Adipocyte (in vitro differentiated cells): ENCODE measurements around the gene RHOH.

Source experiments
- DNase-seq: peaks from one replicate; pipeline ENCODE4 v3.0.0-alpha.2; 2015; ENCODE audit warnings: low read depth
- H3K27me3 ChIP-seq: replicated peaks from 2 replicates; pipeline ENCODE4 v1.7.0; 2013; ENCODE audit warnings: mild to moderate bottlenecking, low read length, moderate library complexity; ENCODE audit not compliant: control insufficient read depth, insufficient read depth
- H3K36me3 ChIP-seq: 2 replicates; pipeline ENCODE4 v1.7.0; 2013; ENCODE audit warnings: low read length, mild to moderate bottlenecking, moderate library complexity; ENCODE audit not compliant: control insufficient read depth, insufficient read depth, severe bottlenecking
- H3K4me1 ChIP-seq: 2 replicates; pipeline ENCODE4 v1.7.0; 2013; ENCODE audit warnings: mild to moderate bottlenecking, low read length, moderate library complexity; ENCODE audit not compliant: control insufficient read depth, insufficient read depth
- H3K4me3 ChIP-seq: 2 replicates; pipeline ENCODE4 v1.7.0; 2013; ENCODE audit warnings: mild to moderate bottlenecking, low read length, moderate library complexity
- H3K9ac ChIP-seq: 2 replicates; pipeline ENCODE4 v1.7.0; 2013; ENCODE audit warnings: mild to moderate bottlenecking, low read length, moderate library complexity
- H3K9me3 ChIP-seq: 2 replicates; pipeline ENCODE4 v1.7.0; 2013; ENCODE audit warnings: mild to moderate bottlenecking, low read length, moderate library complexity; ENCODE audit not compliant: control insufficient read depth

Gene RHOH

DNA sequence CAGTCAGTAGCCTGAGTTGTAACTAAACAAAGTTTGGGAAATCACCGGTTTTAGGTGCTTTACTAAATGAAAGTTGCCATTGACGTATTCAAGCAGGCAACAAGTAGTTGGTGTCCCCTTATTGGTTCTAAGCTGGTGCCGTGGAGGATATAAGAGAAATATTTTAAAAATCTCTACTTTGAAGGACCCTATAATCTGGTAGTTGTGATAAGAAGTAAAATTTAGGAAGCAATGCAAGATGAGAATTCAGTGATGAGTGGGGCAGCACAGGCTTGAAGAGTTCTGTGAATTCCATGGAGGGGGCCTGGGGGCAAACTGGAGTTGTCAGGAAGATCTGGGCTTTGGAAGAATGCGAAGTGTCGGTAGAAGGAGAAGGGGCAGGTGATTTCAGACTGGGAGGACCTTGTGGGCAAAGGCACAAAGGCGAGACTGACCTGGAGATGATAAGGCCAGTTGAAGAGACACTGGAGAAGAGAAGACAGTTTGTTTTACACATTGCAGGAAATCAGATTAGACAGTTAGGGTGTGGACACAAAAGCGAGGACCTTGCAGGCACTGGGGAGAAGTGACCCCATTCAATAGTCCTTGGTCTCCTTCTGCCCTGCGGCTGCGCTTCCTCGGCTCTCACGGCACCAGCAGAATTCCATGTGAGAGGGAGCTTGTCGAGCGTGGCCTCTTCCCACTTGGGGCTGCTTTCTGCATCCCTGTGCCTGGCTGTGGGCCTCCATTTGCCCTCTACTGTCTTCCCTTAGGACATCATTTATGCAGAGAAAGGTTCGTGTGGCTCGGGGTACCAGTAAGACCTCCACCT lies 1.3 kb downstream of the RHOH start:
- H3K4me3 ChIP-seq: no peak overlapping the region
- H3K27me3 ChIP-seq: no peaks in the 10 kb centered on the region
- H3K36me3 ChIP-seq: no peaks in the 10 kb centered on the region
- no peaks in the 10 kb centered on the region for H3K4me1 ChIP-seq
- no peaks in the 10 kb centered on the region for H3K9me3 ChIP-seq
- H3K9ac ChIP-seq: no peak overlapping the region
- DNase-seq: no peak

DNA sequence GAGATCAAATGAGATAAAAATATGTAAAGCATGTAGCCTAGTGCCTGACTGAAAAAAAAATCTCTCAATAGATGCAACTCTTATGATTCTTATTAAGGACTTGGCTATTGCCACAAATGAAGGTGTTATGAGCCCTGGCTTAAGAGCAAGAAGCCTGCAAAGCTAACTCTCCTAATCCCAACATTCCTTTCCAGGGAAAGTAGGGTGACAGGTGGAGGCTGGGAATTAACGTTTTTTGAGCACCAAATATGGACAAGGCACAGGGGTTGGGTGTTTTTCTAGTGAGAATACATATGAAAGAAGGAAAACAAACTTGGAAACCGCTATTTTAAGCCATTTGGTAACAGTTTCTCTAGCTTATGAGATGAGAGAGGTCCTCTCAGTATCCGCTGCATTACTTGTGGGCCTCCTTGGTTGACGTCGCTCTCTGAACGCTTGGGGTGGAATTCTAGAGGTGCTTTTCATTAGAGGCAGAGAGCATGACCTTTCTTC lies 2.4 kb downstream of the RHOH start:
- Histone ChIP-seq H3K9me3 (no peaks in the 10 kb centered on the region), H3K4me1 (no peaks in the 10 kb centered on the region), H3K4me3 (no peak overlapping the region), H3K36me3 (no peaks in the 10 kb centered on the region), H3K9ac (no peak overlapping the region), H3K27me3 (no peaks in the 10 kb centered on the region)
- no peak for DNase-seq

DNA sequence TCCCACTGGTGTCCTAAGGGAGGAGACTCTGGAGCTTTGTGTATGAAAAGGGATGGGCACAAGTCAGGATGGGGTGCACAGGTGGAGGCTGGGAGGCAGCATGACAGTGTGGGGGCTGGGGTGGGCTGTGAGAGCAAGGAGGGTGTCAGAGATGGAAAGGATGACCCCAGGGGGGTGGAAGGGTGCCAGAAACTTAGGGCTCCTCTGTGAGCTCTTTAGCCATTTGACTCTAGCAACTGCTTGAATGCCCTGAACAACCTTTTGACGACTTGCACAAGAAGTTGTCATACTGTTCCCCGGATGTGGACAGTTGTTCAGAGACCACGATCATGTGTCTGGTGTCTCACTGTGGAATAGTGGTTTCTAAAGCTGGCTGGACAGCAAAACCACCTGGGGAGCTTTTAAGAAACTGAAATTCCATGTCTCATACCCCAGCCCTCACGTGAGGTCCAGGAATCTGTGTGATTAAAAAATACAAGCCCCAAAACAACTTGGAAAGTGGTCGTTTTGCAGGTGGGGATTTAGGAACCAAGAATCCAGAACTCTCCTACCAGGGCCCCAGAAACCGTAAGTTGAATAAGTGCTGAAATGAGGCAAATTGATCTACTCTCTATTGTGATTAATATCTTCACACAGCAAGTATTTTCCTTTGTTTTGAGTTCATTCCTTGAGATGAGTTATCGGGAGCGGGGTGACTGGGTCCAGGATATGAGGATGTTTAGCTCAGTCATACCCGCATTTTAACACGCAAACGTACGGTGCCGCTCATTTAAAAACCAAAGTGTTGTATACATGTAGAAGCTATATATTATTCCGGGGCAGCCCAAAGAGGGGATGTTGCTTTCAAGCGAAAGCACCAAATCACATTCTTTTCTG lies 3.4 kb downstream of the RHOH start:
- Histone ChIP-seq H3K4me1 (no peaks in the 10 kb centered on the region), H3K36me3 (no peaks in the 10 kb centered on the region), H3K27me3 (no peaks in the 10 kb centered on the region), H3K4me3 (no peak overlapping the region), H3K9ac (no peak overlapping the region), H3K9me3 (no peaks in the 10 kb centered on the region)
- DNase-seq: no peak

DNA sequence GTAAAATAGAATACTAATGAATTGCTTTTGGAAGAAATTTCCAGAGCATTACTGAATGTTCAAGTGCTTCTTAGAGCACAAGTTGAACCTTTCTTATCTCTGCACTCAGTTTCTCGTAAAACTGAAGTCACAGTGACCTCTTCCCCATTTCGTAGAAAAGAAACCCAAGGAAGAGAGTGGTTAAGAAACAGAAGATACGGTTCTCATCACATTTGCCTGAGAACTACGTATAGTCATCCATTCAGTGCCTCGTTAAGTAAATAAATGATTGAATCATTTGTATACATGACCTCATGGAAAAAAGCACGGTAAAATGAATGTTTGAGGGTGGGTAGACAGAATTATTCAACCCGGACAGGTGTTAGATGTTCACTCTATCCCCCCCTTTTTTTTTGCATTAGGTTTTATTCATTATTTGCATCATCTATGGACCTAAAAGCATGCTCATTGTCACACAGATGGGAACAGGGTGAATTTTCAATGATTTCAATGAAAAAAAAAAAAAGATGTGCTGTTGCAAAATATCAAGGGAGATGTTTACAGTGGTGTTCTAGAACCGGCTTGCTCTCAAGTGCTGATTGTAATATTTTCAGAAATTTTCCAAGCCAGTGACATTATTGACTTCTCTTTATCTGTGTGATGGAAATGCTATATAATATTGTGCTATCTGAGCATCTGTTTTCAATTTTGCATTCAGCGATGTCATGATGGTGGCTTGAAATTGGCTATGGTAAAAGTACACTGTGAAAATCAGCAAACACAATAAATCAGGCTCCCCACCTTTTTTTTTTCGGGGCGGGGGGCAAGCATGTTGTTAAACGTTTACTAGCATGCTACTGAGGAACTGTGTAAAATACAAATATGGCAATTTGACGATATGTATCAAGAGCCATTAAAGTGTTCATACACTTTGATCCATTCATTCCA lies 4.3 kb downstream of the RHOH start:
- Histone ChIP-seq H3K4me3 (no peak overlapping the region), H3K27me3 (no peaks in the 10 kb centered on the region)

DNA sequence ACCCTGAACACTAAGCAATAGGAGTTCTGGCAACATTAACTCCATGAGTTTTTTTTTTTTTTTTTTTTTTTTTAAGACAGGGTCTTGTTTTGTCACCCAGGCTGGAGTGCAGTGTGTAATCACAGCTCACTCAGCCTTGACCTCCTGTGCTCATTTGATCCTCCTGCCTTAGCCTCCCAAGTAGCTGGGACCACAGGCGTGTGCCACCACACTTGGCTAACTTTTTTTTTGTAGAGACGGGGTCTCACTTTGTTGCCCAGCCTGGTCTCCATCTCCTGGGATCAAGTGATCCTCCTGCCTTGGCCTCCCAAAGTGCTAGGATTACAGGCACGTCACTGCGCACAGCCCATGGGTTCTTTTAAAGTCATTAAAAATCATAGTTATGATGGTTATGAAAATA lies 5.1 kb downstream of the RHOH start:
- Histone ChIP-seq H3K4me3 (no peak overlapping the region), H3K27me3 (no peaks in the 10 kb centered on the region), H3K9ac (no peak overlapping the region), H3K4me1 (peaks cover 7% of the 10 kb centered on the region), H3K36me3 (no peaks in the 10 kb centered on the region), H3K9me3 (no peaks in the 10 kb centered on the region)
- DNase-seq: no peak

More for the DNA sequence above, 4.3 kb downstream of the RHOH start:
- Histone ChIP-seq H3K9ac (no peak overlapping the region), H3K4me1 (peaks cover 4% of the 10 kb centered on the region), H3K36me3 (no peaks in the 10 kb centered on the region), H3K9me3 (no peaks in the 10 kb centered on the region)
- peak; percentile 11 for DNase-seq

DNA sequence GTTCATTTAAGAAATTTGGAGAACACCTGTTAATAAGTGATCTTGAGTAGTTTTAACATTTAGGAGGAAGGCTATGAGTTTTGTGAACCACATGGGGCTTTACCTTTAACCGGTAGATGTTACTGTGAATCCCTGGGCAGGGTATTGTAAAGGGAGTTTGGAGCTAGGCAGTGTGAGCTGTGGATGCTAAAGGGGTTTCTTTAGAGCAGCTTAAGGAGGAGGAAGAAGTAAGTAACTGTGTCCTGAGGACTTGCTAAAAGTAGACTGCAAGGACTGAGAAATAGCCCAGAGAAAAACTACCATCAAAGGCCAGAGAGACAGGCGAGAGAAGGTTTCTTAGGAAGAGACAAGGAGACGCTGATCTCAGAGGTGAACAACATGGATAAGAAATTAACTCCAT lies 5.6 kb downstream of the RHOH start:
- Histone ChIP-seq H3K36me3 (no peaks in the 10 kb centered on the region), H3K4me1 (peaks cover 7% of the 10 kb centered on the region), H3K4me3 (no peak overlapping the region), H3K9me3 (no peaks in the 10 kb centered on the region), H3K9ac (no peak overlapping the region), H3K27me3 (no peaks in the 10 kb centered on the region)
- no peak for DNase-seq

DNA sequence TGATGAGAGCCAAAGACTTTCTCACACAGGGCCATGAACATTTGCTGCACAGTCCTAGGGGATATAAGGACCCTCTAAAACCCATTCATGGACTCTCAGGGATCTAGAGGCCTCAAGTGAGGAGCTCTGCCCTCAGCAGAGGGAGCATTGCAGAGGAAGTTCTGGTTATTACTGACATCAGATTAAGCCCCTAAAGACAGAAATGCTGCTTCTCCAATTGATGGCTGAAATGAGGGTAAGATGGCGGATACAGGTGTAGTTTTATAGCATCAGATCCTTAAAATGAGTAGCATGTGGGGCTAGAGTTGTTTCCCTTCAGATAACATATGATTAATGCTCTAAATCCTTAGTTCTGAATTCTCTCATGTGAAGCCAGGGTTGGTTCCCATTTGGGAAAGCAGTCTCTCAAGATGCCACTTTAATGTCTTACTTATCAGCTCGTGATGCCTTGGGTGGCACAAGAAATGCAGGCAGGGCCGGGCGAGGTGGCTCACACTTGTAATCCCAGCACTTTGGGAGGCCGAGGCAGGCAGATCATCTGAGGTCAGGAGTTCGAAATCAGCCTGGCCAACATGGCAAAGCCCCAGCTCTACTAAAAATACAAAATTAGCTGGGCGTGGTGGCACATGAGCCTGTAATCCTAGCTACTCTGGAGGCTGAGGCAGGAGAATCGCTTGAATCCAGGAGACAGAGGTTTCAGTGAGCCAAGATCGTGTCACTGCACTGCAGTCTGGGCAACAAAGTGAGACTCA lies 7.9 kb downstream of the RHOH start:
- Histone ChIP-seq H3K9me3 (no peaks in the 10 kb centered on the region), H3K4me3 (no peak overlapping the region), H3K9ac (no peak overlapping the region), H3K36me3 (no peaks in the 10 kb centered on the region), H3K27me3 (no peaks in the 10 kb centered on the region), H3K4me1 (peaks cover 7% of the 10 kb centered on the region)
- no peak for DNase-seq

DNA sequence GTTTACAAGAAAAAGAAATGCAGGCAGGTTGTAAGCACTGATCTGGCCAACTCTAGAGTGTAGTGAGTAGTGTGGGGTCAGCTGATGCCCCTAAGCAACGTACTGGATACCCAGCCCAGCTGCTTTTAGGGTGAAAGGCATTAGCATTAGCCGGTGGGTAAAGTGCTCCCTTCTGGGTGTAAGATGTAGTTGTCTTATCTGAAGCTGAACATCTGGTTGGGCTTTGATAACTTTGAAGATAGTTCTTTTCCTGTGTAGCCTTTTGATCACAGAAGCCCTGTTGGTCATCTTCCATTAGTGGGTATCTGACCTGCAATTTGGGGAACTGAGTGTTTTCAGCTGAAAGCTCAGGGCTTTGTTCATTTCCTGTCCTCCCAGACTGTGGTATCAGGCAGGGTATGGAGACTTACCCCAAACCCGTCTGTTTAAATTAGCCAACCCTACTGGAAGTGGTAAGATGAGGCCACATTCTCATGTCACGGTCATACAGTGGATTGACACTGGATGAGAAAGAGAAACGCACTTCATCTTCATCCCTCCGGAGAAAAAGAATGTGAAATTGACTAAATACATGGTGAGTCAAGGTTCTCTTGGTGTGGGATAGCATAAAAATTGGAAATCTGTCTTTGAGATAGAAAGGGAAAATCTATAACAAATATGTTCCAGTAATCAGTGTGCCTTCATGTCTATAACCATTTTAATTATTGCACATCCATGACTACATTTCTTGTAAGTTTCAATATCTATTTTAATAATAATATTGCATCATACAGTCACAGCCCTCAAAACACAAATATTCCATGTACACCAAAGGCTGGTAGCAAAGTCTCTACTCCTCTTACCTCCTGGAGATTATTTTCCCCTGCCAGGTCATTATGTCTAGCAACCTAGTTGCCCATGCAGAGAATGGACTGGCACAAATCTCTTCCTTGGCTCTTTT lies 8.7 kb downstream of the RHOH start:
- no peaks in the 10 kb centered on the region for H3K9me3 ChIP-seq
- no peak for DNase-seq

DNA sequence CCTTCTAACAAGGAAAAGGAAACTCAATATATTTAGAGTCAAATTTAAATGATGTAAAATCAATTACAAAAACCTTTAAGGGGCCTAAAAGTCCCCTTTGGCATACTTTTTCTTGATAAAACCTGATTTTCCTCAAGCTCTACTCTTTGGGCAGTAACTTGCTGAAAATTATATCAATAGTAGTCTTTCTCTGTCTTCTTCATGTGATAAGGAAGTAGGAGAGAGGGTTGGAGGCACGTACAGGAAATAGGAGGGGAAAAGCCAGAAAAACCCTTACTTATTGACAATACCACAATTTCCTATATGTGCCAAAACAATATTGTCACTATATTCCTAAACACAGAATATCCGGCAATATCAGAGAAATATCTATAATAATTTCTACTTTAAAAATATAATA lies 9.6 kb downstream of the RHOH start:
- DNase-seq: no peak
- no peaks in the 10 kb centered on the region for H3K9me3 ChIP-seq
- no peaks in the 10 kb centered on the region for H3K36me3 ChIP-seq
- no peak overlapping the region for H3K4me3 ChIP-seq
- H3K27me3 ChIP-seq: no peaks in the 10 kb centered on the region
- peaks cover 7% of the 10 kb centered on the region for H3K4me1 ChIP-seq
- no peak overlapping the region for H3K9ac ChIP-seq

More for the DNA sequence above, 8.7 kb downstream of the RHOH start:
- Histone ChIP-seq H3K36me3 (no peaks in the 10 kb centered on the region), H3K9ac (no peak overlapping the region), H3K27me3 (no peaks in the 10 kb centered on the region), H3K4me1 (peaks cover 7% of the 10 kb centered on the region), H3K4me3 (no peak overlapping the region)
